ENCODE measurements around the gene DENND1B.

DENND1B gene

GRCh38 chr1:197771904-197772556 is 3.2 kb downstream of the DENND1B start:
- Histone ChIP-seq H3K79me2 (ENCODE audit: insufficient read depth, low read length) (peaks cover 72% of the 10 kb centered on the region), H3K9ac (ENCODE audit: low read depth, low read length, poor library complexity, severe bottlenecking) (peak overlapping the region; percentile 93), H3K4me2 (ENCODE audit: low read depth, low read length, poor library complexity, severe bottlenecking) (peak overlapping the region; percentile 78), H3K36me3 (ENCODE audit: insufficient read depth, low read length) (no peaks in the 10 kb centered on the region), H3K9me2 (replicated peaks; ENCODE audit: low read depth, low read length) (no peaks in the 10 kb centered on the region), H3K27me3 (ENCODE audit: insufficient read depth, low read length, poor library complexity, severe bottlenecking) (no peaks in the 10 kb centered on the region), H3F3A (ENCODE audit: low read depth) (peaks cover 15% of the 10 kb centered on the region), H3K4me1 (ENCODE audit: insufficient read depth, low read length, poor library complexity, severe bottlenecking) (peaks cover 80% of the 10 kb centered on the region), H4K20me1 (ENCODE audit: insufficient read depth, low read length, poor library complexity, severe bottlenecking) (peaks cover 30% of the 10 kb centered on the region), H3K9me3 (ENCODE audit: insufficient read depth, low read depth, low read length) (no peaks in the 10 kb centered on the region), H3K4me3 (ENCODE audit: low read length, poor library complexity, severe bottlenecking) (peak overlapping the region; percentile 86), H2AFZ (ENCODE audit: low read length) (no peak overlapping the region)
- TF ChIP-seq EZH2phosphoT487 (IDR thresholded peaks at IDR 0.05; ENCODE audit: borderline replicate concordance) (no peak), CTCF (conservative IDR thresholded peaks at IDR 0.05; ENCODE audit: low read length) (no peak)

DNA sequence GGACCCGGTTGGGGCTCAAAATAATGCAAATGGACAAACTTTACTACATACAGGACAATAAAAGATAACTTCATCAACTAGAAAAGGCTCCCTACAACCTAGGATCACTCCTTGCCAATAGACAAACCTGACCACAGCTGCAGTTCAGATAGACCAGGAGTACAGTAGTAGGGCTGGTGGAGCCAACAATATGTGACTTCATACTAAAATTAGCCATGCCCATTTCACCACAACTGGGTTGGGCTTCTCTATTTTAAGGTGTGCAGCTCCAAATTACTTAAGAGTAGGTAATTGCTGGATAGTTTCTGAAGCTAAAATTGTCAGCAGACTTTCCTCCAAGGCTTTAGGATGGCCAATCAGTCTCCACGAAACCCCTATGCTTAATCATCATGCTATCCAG is 3.9 kb downstream of the DENND1B start:
- H3K9ac ChIP-seq (ENCODE audit: low read depth, low read length, poor library complexity, severe bottlenecking) = peak overlapping the region; percentile 93
- H3K4me3 ChIP-seq (ENCODE audit: low read length, poor library complexity, severe bottlenecking) = peak overlapping the region; percentile 86
- peaks cover 30% of the 10 kb centered on the region for H4K20me1 ChIP-seq (ENCODE audit: insufficient read depth, low read length, poor library complexity, severe bottlenecking)
- TF ChIP-seq EZH2phosphoT487 (IDR thresholded peaks at IDR 0.05; ENCODE audit: borderline replicate concordance) (no peak), CTCF (conservative IDR thresholded peaks at IDR 0.05; ENCODE audit: low read length) (no peak)
- no peaks in the 10 kb centered on the region for H3K36me3 ChIP-seq (ENCODE audit: insufficient read depth, low read length)
- H2AFZ ChIP-seq (ENCODE audit: low read length) = no peak overlapping the region
- no peaks in the 10 kb centered on the region for H3K9me2 ChIP-seq (replicated peaks; ENCODE audit: low read depth, low read length)
- H3K9me3 ChIP-seq (ENCODE audit: insufficient read depth, low read depth, low read length) = no peaks in the 10 kb centered on the region
- peaks cover 10% of the 10 kb centered on the region for H3F3A ChIP-seq (ENCODE audit: low read depth)
- peaks cover 80% of the 10 kb centered on the region for H3K4me1 ChIP-seq (ENCODE audit: insufficient read depth, low read length, poor library complexity, severe bottlenecking)
- H3K79me2 ChIP-seq (ENCODE audit: insufficient read depth, low read length) = peaks cover 78% of the 10 kb centered on the region
- no peaks in the 10 kb centered on the region for H3K27me3 ChIP-seq (ENCODE audit: insufficient read depth, low read length, poor library complexity, severe bottlenecking)
- H3K4me2 ChIP-seq (ENCODE audit: low read depth, low read length, poor library complexity, severe bottlenecking) = peak overlapping the region; percentile 78

GRCh38 chr1:197770243-197770642 is 5.0 kb downstream of the DENND1B start:
- Histone ChIP-seq H3K79me2 (ENCODE audit: insufficient read depth, low read length) (peaks cover 90% of the 10 kb centered on the region), H3K9me3 (ENCODE audit: insufficient read depth, low read depth, low read length) (no peaks in the 10 kb centered on the region), H2AFZ (ENCODE audit: low read length) (no peak overlapping the region), H3K36me3 (ENCODE audit: insufficient read depth, low read length) (no peaks in the 10 kb centered on the region), H3K27me3 (ENCODE audit: insufficient read depth, low read length, poor library complexity, severe bottlenecking) (no peaks in the 10 kb centered on the region), H3F3A (ENCODE audit: low read depth) (no peaks in the 10 kb centered on the region), H3K4me3 (ENCODE audit: low read length, poor library complexity, severe bottlenecking) (peak overlapping the region; percentile 67), H3K9me2 (replicated peaks; ENCODE audit: low read depth, low read length) (no peaks in the 10 kb centered on the region), H3K4me2 (ENCODE audit: low read depth, low read length, poor library complexity, severe bottlenecking) (peak overlapping the region; percentile 77), H3K4me1 (ENCODE audit: insufficient read depth, low read length, poor library complexity, severe bottlenecking) (peaks cover 79% of the 10 kb centered on the region), H4K20me1 (ENCODE audit: insufficient read depth, low read length, poor library complexity, severe bottlenecking) (peaks cover 30% of the 10 kb centered on the region), H3K9ac (ENCODE audit: low read depth, low read length, poor library complexity, severe bottlenecking) (peak overlapping the region; percentile 52)
- no peak for TF ChIP-seq CTCF (conservative IDR thresholded peaks at IDR 0.05; ENCODE audit: low read length)
- TF ChIP-seq EZH2phosphoT487 (IDR thresholded peaks at IDR 0.05; ENCODE audit: borderline replicate concordance) = no peak
